ENCODE measurements around the gene COPG2. TPM values are rescaled to one million over a fixed set of nuclear protein-coding genes. Genes with fewer than 3 reads are reported as not detected.
A peak's percentile ranks its signal among the peaks of the same experiment; 100 is the strongest.
"Not testable (repeated sequence)": the region's sequence is repeated elsewhere in the genome, so short reads cannot be mapped to it uniquely, and the experiment has no call there.

The COPG2 gene
- total RNA-seq, 2 donors from 2014 or later, result 19.1 to 20.4 TPM

- DNase-seq; ATAC-seq; intact Hi-C loops (cut with DNase I, micrococcal nuclease): not testable (repeated sequence)
These were observed 144.9 kb downstream of the COPG2 start for GRCh38 chr7:130523519-130524125.

GRCh38 chr7:130521258-130521951 is 147.1 kb downstream of the COPG2 start:
- no peak for DNase-seq
- intact Hi-C loops (cut with DNase I, micrococcal nuclease), result no loop called here
- peak; percentile 92 for ATAC-seq

- ATAC-seq, result no peak
- intact Hi-C loops (cut with DNase I, micrococcal nuclease), result no loop called here
- DNase-seq, result no peak
These were observed 153.1 kb downstream of the COPG2 start for GRCh38 chr7:130515315-130516040.

GRCh38 chr7:130513447-130513846 is 155.1 kb downstream of the COPG2 start:
- intact Hi-C loops (cut with DNase I, micrococcal nuclease), result no loop called here
- DNase-seq (no peak), ATAC-seq (peak; percentile 39)

GRCh38 chr7:130512038-130512437 is 156.5 kb downstream of the COPG2 start:
- intact Hi-C loops (cut with DNase I, micrococcal nuclease); DNase-seq: not testable (repeated sequence)
- peak; percentile 74 for ATAC-seq

GRCh38 chr7:130506358-130506757 is 162.2 kb downstream of the COPG2 start:
- ATAC-seq (no peak), DNase-seq (no peak)
- intact Hi-C loops (cut with DNase I, micrococcal nuclease), result no loop called here

- DNase-seq (no peak), ATAC-seq (no peak)
- intact Hi-C loops (cut with DNase I, micrococcal nuclease), result no loop called here
These were observed 162.8 kb downstream of the COPG2 start for GRCh38 chr7:130505753-130506152.

- intact Hi-C loops (cut with DNase I, micrococcal nuclease), result no loop called here
- ATAC-seq, result no peak
These were observed 167.6 kb downstream of the COPG2 start for GRCh38 chr7:130500910-130501309.

GRCh38 chr7:130500463-130500862 is 168.1 kb downstream of the COPG2 start:
- ATAC-seq (no peak), DNase-seq (no peak)
- intact Hi-C loops (cut with DNase I, micrococcal nuclease), result no loop called here

More at GRCh38 chr7:130500910-130501309, 167.6 kb downstream of the COPG2 start:
- no peak for DNase-seq

GRCh38 chr7:130494431-130494858 is 174.1 kb downstream of the COPG2 start:
- DNase-seq, result no peak
- ATAC-seq, result no peak
- intact Hi-C loops (cut with DNase I, micrococcal nuclease), result no loop called here

- ATAC-seq (no peak), DNase-seq (no peak)
- intact Hi-C loops (cut with DNase I, micrococcal nuclease), result no loop called here
These were observed 175.2 kb downstream of the COPG2 start for GRCh38 chr7:130493275-130493873.

- intact Hi-C loops (cut with DNase I, micrococcal nuclease), result no loop called here
- ATAC-seq (no peak), DNase-seq (no peak)
These were observed 175.8 kb downstream of the COPG2 start for GRCh38 chr7:130492523-130493274.

- no peak for ATAC-seq
- no peak for DNase-seq
- intact Hi-C loops (cut with DNase I, micrococcal nuclease), result no loop called here
These were observed 176.6 kb downstream of the COPG2 start, which contains the start of gene MEST for GRCh38 chr7:130491841-130492522. MEST (plus strand) TSS chr7:130492085; CDS start chr7:130492314, 229 bp downstream.

- intact Hi-C loops (cut with DNase I, micrococcal nuclease), result no loop called here
- no peak for ATAC-seq
- peak in 1 of 2 donors; percentile 32 for DNase-seq
These were observed 177.4 kb downstream of the COPG2 start for GRCh38 chr7:130490888-130491804.

- DNase-seq (no peak), ATAC-seq (no peak)
- intact Hi-C loops (cut with DNase I, micrococcal nuclease), result no loop called here
These were observed 178.2 kb downstream of the COPG2 start for GRCh38 chr7:130490311-130490791.

- no peak for ATAC-seq
- intact Hi-C loops (cut with DNase I, micrococcal nuclease), result no loop called here
- DNase-seq, result no peak
These were observed 179.2 kb downstream of the COPG2 start for GRCh38 chr7:130489140-130489983.

Data from left colon (tissue), 2 donors.